SH-SY5Y (cell line): ENCODE data around the gene IGSF8.

Experiments used
- GATA2 ChIP-seq: IDR thresholded peaks from 2 replicates; pipeline ENCODE4 v1.6.1; 2011; ENCODE audit warnings: mild to moderate bottlenecking, low read depth, low read length
- GATA3 ChIP-seq: IDR thresholded peaks from 2 replicates; pipeline ENCODE4 v1.6.1; 2011; ENCODE audit warnings: low read depth, mild to moderate bottlenecking, low read length, moderate library complexity

GRCh38 chr1:160093069-160093395 is 5.4 kb downstream of the IGSF8 start:
- no peak for TF ChIP-seq GATA2
- TF ChIP-seq GATA3, result no peak
